NOMO-1 (cell line): ENCODE data around the gene CHD9.
"Not testable (repeated sequence)": the region's sequence is repeated elsewhere in the genome, so short reads cannot be mapped to it uniquely, and the experiment has no call there.

Experiments
- DNase-seq, 2 experiments: peaks; one replicate each; lab custom pipeline; 2025; ENCODE audit not compliant: unreplicated experiment in 2 of 2; lab: John Stamatoyannopoulos, UW

Gene CHD9

GRCh38 chr16:53045341-53046220 lies 9.2 kb upstream of the CHD9 start:
- DNase-seq, result no peak

- not testable (repeated sequence) for DNase-seq
Observed at GRCh38 chr16:53047515-53047914, 7.3 kb upstream of the CHD9 start.

- DNase-seq, result no peak
Observed at GRCh38 chr16:53048139-53048915, 6.5 kb upstream of the CHD9 start.

GRCh38 chr16:53051255-53051654 lies 3.5 kb upstream of the CHD9 start:
- not testable (repeated sequence) for DNase-seq

GRCh38 chr16:53052519-53053501 lies 2.0 kb upstream of the CHD9 start, which contains the start of gene CHD9NB:
Gene CHD9NB (minus strand): TSS chr16:53052897. CDS start chr16:53044158, 8,739 bp downstream.
- DNase-seq, result peak; percentile 27 to 72

GRCh38 chr16:53053967-53054669 lies 673 bp upstream of the CHD9 start:
- peak; percentile 52 to 53 for DNase-seq

GRCh38 chr16:53055541-53056391 lies 975 bp downstream of the CHD9 start:
- DNase-seq, result no peak

GRCh38 chr16:53056392-53056881 lies 1.6 kb downstream of the CHD9 start:
- no peak for DNase-seq

- DNase-seq, result no peak
Observed at GRCh38 chr16:53057658-53058057, 2.9 kb downstream of the CHD9 start.

- DNase-seq, result no peak
Observed at GRCh38 chr16:53058441-53058840, 3.6 kb downstream of the CHD9 start.

GRCh38 chr16:53058882-53059281 lies 4.1 kb downstream of the CHD9 start:
- DNase-seq, result no peak

GRCh38 chr16:53059672-53060071 lies 4.9 kb downstream of the CHD9 start:
- no peak for DNase-seq

GRCh38 chr16:53061256-53061655 lies 6.5 kb downstream of the CHD9 start:
- no peak for DNase-seq

GRCh38 chr16:53061701-53062159 lies 6.9 kb downstream of the CHD9 start:
- DNase-seq, result peak; percentile 45 to 75

GRCh38 chr16:53064081-53064578 lies 9.3 kb downstream of the CHD9 start:
- peak in 1 of 2 experiments; percentile 15 for DNase-seq

- DNase-seq, result no peak
Observed at GRCh38 chr16:53065461-53066061, 10.8 kb downstream of the CHD9 start.

- DNase-seq, result no peak
Observed at GRCh38 chr16:53067675-53068074, 12.9 kb downstream of the CHD9 start.

- DNase-seq, result no peak
Observed at GRCh38 chr16:53068423-53068833, 13.6 kb downstream of the CHD9 start.
